GM12878 (cell line): ENCODE data around the gene HIVEP2. TPM values are rescaled to one million over a fixed set of nuclear protein-coding genes. Genes with fewer than 3 reads are reported as not detected.

Experiments
- BACH1 ChIP-seq: fragments of 450-650 bp; IDR thresholded peaks from 2 replicates; pipeline ENCODE4 v1.6.1; 2017; ENCODE audit warnings: mild to moderate bottlenecking, borderline replicate concordance
- BCL11A ChIP-seq: IDR thresholded peaks from 2 replicates; pipeline ENCODE4 v1.6.1; 2011; ENCODE audit warnings: low read depth, low read length
- CBX3 ChIP-seq: fragments of 200-600 bp; sonication (generic); IDR thresholded peaks from 2 replicates; pipeline ENCODE4 v1.6.1; 2016; ENCODE audit warnings: low read depth, borderline replicate concordance
- ESRRA ChIP-seq: IDR thresholded peaks from 2 replicates; pipeline ENCODE4 v1.6.1; 2012; ENCODE audit warnings: mild to moderate bottlenecking, low read length, improper control_type of control experiment
- FOXM1 ChIP-seq: IDR thresholded peaks from 2 replicates; pipeline ENCODE4 v1.6.1; 2012; ENCODE audit warnings: low read depth, mild to moderate bottlenecking, inconsistent platforms, low read length, moderate library complexity
- HCFC1 ChIP-seq: fragments of 150-350 bp; IDR thresholded peaks from 2 replicates; pipeline ENCODE4 v1.6.1; 2014; ENCODE audit warnings: low read length
- HDAC2 ChIP-seq: fragments of 200-600 bp; sonication (generic); IDR thresholded peaks from 2 replicates; pipeline ENCODE4 v1.6.1; 2017
- IKZF2 ChIP-seq, 2 experiments: fragments of 450-650 bp; IDR thresholded peaks; 2 replicates each; pipeline ENCODE4 v1.6.1; 2017; ENCODE audit warnings: mild to moderate bottlenecking in 2 of 2, moderate library complexity in 2 of 2
- LARP7 ChIP-seq: fragments of 450-650 bp; IDR thresholded peaks from 2 replicates; pipeline ENCODE4 v1.6.1; 2017; ENCODE audit warnings: mild to moderate bottlenecking
- NKRF ChIP-seq: fragments of 450-650 bp; conservative IDR thresholded peaks from 2 replicates; pipeline ENCODE4 v1.6.1; 2017; ENCODE audit warnings: mild to moderate bottlenecking, moderate library complexity
- NR2C2 ChIP-seq: IDR thresholded peaks from 2 replicates; pipeline ENCODE4 v1.6.1; 2011; ENCODE audit warnings: borderline replicate concordance, low read depth; ENCODE audit not compliant: control insufficient read depth, insufficient read length
- RBBP5 ChIP-seq: fragments of 200-600 bp; sonication (generic); conservative IDR thresholded peaks from 2 replicates; pipeline ENCODE4 v1.6.1; 2016
- SRF ChIP-seq, 2 experiments: IDR thresholded peaks; 2 replicates each; pipeline ENCODE4 v1.6.1; 2011; ENCODE audit warnings: low read depth in 2 of 2, low read length in 2 of 2, mild to moderate bottlenecking in 1 of 2, moderate library complexity in 1 of 2
- SUZ12 ChIP-seq: fragments of 200-600 bp; sonication (generic); IDR thresholded peaks from one replicate; pipeline ENCODE4 v1.6.1; 2018; ENCODE audit warnings: antibody characterized with exemption, mild to moderate bottlenecking; ENCODE audit not compliant: unreplicated experiment
- TBL1XR1 ChIP-seq: IDR thresholded peaks from 2 replicates; pipeline ENCODE4 v1.6.1; 2012; ENCODE audit warnings: low read depth, low read length, improper control_type of control experiment
- WRNIP1 ChIP-seq: IDR thresholded peaks from 2 replicates; pipeline ENCODE4 v1.6.1; 2011; ENCODE audit warnings: low read depth, low read length, improper control_type of control experiment, borderline replicate concordance
- ZBTB33 ChIP-seq: fragments of 450-650 bp; IDR thresholded peaks from 2 replicates; pipeline ENCODE4 v1.6.1; 2017; ENCODE audit warnings: mild to moderate bottlenecking
- ZNF384 ChIP-seq: IDR thresholded peaks from 2 replicates; pipeline ENCODE4 v1.6.1; 2012; ENCODE audit warnings: low read depth, mild to moderate bottlenecking, low read length, improper control_type of control experiment, borderline replicate concordance
- polyA plus RNA-seq, 11 experiments: library from polyadenylated mRNA; depleted of rRNA in 4 of 11; unstranded in 6 of 11; stranded (reverse) in 5 of 11; fragments of >200 nt; fragmentation: Nextera tagmentation in 4 of 11; fragmentation: Illumina TruSeq in 1 of 11; extraction: Ambion mirVana in 4 of 11; extraction: Trizol in 1 of 11; gene quantifications; 1 replicate in 1 of 11; 2 replicates in 10 of 11; pipeline versions ENCODE4 v1.2.1 to v1.2.3, GENCODE V29; 2011 to 2016; ENCODE audit warnings: inconsistent platforms in 2 of 11, missing spikeins in 2 of 11, low read depth in 1 of 11
- total RNA-seq, 4 experiments: library from RNA; depleted of rRNA in 3 of 4; stranded (reverse); fragments of >200 nt in 3 of 4; fragmentation: Illumina TruSeq in 1 of 4; extraction: Trizol in 1 of 4; gene quantifications; 2 replicates each; pipeline versions ENCODE4 v1.2.1 to v1.2.3, GENCODE V29; 2013 to 2021
- TF ChIP-seq, protein P1 (sequence below): IDR thresholded peaks from 2 replicates; pipeline ENCODE4 v1.6.1; 2011; ENCODE audit warnings: mild to moderate bottlenecking, low read depth, low read length, moderate library complexity; ENCODE audit not compliant: insufficient replicate concordance
- TF ChIP-seq, protein P2 (sequence below): fragments of 450-650 bp; IDR thresholded peaks from 2 replicates; pipeline ENCODE4 v1.6.1; 2017; ENCODE audit warnings: low read depth, mild to moderate bottlenecking, moderate library complexity
- TF ChIP-seq, protein P3 (sequence below): IDR thresholded peaks from 2 replicates; pipeline ENCODE4 v1.6.1; 2011; ENCODE audit warnings: borderline replicate concordance, low read depth, mild to moderate bottlenecking, moderate library complexity, low read length; ENCODE audit not compliant: insufficient read depth, poor library complexity, severe bottlenecking

Gene HIVEP2
- total and polyA plus RNA-seq, 10 of the 15 experiments (the other 5 are each of a cell fraction or from before 2014, with no cell fraction given): 1.2 to 15.7 (median 10.2) TPM

GRCh38 chr6:142914937-142915697 lies 29.9 kb downstream of the HIVEP2 start (continued):
- TF ChIP-seq, protein P1, sequence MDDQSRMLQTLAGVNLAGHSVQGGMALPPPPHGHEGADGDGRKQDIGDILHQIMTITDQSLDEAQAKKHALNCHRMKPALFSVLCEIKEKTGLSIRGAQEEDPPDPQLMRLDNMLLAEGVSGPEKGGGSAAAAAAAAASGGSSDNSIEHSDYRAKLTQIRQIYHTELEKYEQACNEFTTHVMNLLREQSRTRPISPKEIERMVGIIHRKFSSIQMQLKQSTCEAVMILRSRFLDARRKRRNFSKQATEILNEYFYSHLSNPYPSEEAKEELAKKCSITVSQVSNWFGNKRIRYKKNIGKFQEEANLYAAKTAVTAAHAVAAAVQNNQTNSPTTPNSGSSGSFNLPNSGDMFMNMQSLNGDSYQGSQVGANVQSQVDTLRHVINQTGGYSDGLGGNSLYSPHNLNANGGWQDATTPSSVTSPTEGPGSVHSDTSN: no peak
- no peak for TF ChIP-seq HCFC1
- no peak for TF ChIP-seq NKRF
- TF ChIP-seq HDAC2: no peak
- TF ChIP-seq ESRRA: no peak
- no peak for TF ChIP-seq ZBTB33
- TF ChIP-seq IKZF2 (IDR thresholded peaks at IDR 0.05): peak in 1 of 2 experiments; percentile 47; a peak in 2 of 4 replicates
- no peak for TF ChIP-seq CBX3
- TF ChIP-seq, protein P2, sequence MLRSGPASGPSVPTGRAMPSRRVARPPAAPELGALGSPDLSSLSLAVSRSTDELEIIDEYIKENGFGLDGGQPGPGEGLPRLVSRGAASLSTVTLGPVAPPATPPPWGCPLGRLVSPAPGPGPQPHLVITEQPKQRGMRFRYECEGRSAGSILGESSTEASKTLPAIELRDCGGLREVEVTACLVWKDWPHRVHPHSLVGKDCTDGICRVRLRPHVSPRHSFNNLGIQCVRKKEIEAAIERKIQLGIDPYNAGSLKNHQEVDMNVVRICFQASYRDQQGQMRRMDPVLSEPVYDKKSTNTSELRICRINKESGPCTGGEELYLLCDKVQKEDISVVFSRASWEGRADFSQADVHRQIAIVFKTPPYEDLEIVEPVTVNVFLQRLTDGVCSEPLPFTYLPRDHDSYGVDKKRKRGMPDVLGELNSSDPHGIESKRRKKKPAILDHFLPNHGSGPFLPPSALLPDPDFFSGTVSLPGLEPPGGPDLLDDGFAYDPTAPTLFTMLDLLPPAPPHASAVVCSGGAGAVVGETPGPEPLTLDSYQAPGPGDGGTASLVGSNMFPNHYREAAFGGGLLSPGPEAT: peak; percentile 39; the same call in 1 of the 2 replicates
- no peak for TF ChIP-seq SRF (IDR thresholded peaks at IDR 0.05; ENCODE audit: low read depth in 2 of 2, low read length in 2 of 2)
- no peak for TF ChIP-seq NR2C2
- TF ChIP-seq, protein P3, sequence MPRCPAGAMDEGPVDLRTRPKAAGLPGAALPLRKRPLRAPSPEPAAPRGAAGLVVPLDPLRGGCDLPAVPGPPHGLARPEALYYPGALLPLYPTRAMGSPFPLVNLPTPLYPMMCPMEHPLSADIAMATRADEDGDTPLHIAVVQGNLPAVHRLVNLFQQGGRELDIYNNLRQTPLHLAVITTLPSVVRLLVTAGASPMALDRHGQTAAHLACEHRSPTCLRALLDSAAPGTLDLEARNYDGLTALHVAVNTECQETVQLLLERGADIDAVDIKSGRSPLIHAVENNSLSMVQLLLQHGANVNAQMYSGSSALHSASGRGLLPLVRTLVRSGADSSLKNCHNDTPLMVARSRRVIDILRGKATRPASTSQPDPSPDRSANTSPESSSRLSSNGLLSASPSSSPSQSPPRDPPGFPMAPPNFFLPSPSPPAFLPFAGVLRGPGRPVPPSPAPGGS: no peak
- no peak for TF ChIP-seq WRNIP1
- no peak for TF ChIP-seq BACH1
- TF ChIP-seq BCL11A: no peak
- TF ChIP-seq TBL1XR1: no peak
- no peak; the same call in 1 of the 2 replicates for TF ChIP-seq LARP7
- no peak for TF ChIP-seq RBBP5
- TF ChIP-seq ZNF384: no peak
- no peak for TF ChIP-seq SUZ12
- no peak for TF ChIP-seq FOXM1
